Measurements from ENCODE around the gene PHOX2B. TPM values are rescaled to one million over a fixed set of nuclear protein-coding genes. Genes with fewer than 3 reads are reported as not detected.
A peak's percentile ranks its signal among the peaks of the same experiment; 100 is the strongest.
"Not testable (repeated sequence)": the region's sequence is repeated elsewhere in the genome, so short reads cannot be mapped to it uniquely, and the experiment has no call there.

PHOX2B gene
- total RNA-seq, 1 donor from 2014 or later: not detected

- no peak for DNase-seq (ENCODE audit: low read depth)
Observed at GRCh38 chr4:41712425-41712824, 36.1 kb downstream of the PHOX2B start.

- not testable (repeated sequence) for DNase-seq (ENCODE audit: low read depth)
Observed at GRCh38 chr4:41711654-41712053, 36.9 kb downstream of the PHOX2B start.

- DNase-seq (ENCODE audit: low read depth): peak; percentile 59
Observed at GRCh38 chr4:41709844-41710481, 38.6 kb downstream of the PHOX2B start.

GRCh38 chr4:41703785-41704184 is 44.7 kb downstream of the PHOX2B start:
- DNase-seq (ENCODE audit: low read depth): no peak

GRCh38 chr4:41702770-41703169 is 45.8 kb downstream of the PHOX2B start:
- no peak for DNase-seq (ENCODE audit: low read depth)

- DNase-seq (ENCODE audit: low read depth): no peak
Observed at GRCh38 chr4:41701983-41702382, 46.5 kb downstream of the PHOX2B start.

GRCh38 chr4:41696763-41697162 is 51.8 kb downstream of the PHOX2B start:
- DNase-seq (ENCODE audit: low read depth): no peak

GRCh38 chr4:41696131-41696530 is 52.4 kb downstream of the PHOX2B start:
- no peak for DNase-seq (ENCODE audit: low read depth)

Other genes with a start within 250 kb of the PHOX2B start
- gene LIMCH1, start 210.6 kb downstream of the PHOX2B start, total RNA-seq: 67.7 and 83.0 TPM in 2 replicates
- 63.5 and 99.3 TPM in 2 replicates for gene TMEM33, start 186.7 kb upstream of the PHOX2B start, total RNA-seq
- gene DCAF4L1, start 233.0 kb upstream of the PHOX2B start, total RNA-seq: 0.32 and 0.42 TPM in 2 replicates
- gene SLC30A9, start 241.8 kb upstream of the PHOX2B start, total RNA-seq: 65.9 and 72.4 TPM in 2 replicates

Measured in myocyte (in vitro differentiated cells).